PFSK-1 (cell line): ENCODE results near the gene RAD23B.

Experiments
- FOXP2 ChIP-seq: optimal IDR thresholded peaks from 2 replicates; pipeline ENCODE3; 2011; ENCODE audit warnings: borderline replicate concordance, control low read depth, inconsistent platforms; ENCODE audit not compliant: insufficient read depth; ENCODE audit errors: extremely low read length, extremely low read depth
- POLR2AphosphoS5 ChIP-seq: IDR thresholded peaks from 2 replicates; pipeline ENCODE4 v1.6.1; 2012; ENCODE audit warnings: low read depth, mild to moderate bottlenecking, control low read depth, low read length, moderate library complexity
- SIN3A ChIP-seq: IDR thresholded peaks from 2 replicates; pipeline ENCODE4 v1.6.1; 2012; ENCODE audit warnings: mild to moderate bottlenecking, low read length, moderate library complexity, borderline replicate concordance; ENCODE audit not compliant: insufficient read depth
- TAF1 ChIP-seq: IDR thresholded peaks from 2 replicates; pipeline ENCODE4 v1.6.1; 2012; ENCODE audit warnings: low read length, control low read depth, borderline replicate concordance; ENCODE audit not compliant: insufficient read depth
- TF ChIP-seq, protein P1 (sequence below), 2 experiments: IDR thresholded peaks; 2 replicates each; pipeline versions ENCODE4 v1.6.1 to v1.8.0; 2011 to 2012; ENCODE audit warnings: low read depth in 2 of 2, low read length in 2 of 2, control low read depth in 1 of 2, inconsistent platforms in 1 of 2, mild to moderate bottlenecking in 1 of 2, moderate library complexity in 1 of 2; ENCODE audit not compliant: insufficient read depth in 1 of 2

Gene RAD23B

DNA sequence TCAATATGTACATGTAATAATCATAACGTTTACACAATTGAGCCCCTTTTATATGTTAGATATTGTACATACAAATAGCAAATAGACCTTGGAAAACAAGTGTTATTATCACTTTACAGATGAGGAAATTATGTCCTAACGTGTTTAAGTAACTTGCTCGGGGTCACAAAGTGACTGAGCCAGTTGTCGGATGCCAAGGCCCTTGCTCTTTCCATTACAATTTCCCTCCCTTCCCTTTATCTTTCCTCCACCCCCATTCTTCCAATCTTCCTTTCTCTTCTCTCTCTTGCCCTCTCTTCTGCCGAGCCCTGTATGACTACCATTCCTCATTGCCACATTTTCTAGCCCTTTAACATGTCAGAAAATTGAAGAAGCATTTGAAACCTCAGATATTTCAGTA lies 34.4 kb upstream of the RAD23B start:
- no peak for TF ChIP-seq SIN3A
- TF ChIP-seq TAF1 = no peak
- TF ChIP-seq, protein P1, sequence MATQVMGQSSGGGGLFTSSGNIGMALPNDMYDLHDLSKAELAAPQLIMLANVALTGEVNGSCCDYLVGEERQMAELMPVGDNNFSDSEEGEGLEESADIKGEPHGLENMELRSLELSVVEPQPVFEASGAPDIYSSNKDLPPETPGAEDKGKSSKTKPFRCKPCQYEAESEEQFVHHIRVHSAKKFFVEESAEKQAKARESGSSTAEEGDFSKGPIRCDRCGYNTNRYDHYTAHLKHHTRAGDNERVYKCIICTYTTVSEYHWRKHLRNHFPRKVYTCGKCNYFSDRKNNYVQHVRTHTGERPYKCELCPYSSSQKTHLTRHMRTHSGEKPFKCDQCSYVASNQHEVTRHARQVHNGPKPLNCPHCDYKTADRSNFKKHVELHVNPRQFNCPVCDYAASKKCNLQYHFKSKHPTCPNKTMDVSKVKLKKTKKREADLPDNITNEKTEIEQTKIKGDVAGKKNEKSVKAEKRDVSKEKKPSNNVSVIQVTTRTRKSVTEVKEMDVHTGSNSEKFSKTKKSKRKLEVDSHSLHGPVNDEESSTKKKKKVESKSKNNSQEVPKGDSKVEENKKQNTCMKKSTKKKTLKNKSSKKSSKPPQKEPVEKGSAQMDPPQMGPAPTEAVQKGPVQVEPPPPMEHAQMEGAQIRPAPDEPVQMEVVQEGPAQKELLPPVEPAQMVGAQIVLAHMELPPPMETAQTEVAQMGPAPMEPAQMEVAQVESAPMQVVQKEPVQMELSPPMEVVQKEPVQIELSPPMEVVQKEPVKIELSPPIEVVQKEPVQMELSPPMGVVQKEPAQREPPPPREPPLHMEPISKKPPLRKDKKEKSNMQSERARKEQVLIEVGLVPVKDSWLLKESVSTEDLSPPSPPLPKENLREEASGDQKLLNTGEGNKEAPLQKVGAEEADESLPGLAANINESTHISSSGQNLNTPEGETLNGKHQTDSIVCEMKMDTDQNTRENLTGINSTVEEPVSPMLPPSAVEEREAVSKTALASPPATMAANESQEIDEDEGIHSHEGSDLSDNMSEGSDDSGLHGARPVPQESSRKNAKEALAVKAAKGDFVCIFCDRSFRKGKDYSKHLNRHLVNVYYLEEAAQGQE (IDR thresholded peaks at IDR 0.05; ENCODE audit: insufficient read depth in 1 of 2, low read depth in 2 of 2, low read length in 2 of 2) = no peak
- TF ChIP-seq POLR2AphosphoS5 = no peak
- TF ChIP-seq FOXP2 = no peak

DNA sequence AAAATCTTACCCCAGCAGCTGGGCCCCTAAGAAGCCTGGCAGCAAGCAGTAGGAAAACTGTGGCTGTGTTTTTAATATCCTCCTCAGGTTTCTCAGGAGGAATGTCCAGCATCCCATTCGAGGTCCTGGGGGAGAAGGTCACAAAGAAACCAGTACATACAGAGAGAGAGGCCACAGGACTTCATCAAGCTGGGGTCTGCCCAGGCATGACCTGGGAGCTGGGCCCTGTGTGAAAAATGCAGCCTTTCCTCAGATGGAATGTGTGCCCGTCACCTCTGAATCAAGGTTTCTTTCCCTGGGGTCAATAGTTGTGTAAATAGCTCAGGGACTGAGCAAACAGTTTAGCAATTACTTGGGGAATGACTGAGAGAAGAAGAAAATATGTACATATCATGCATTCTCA lies 33.9 kb upstream of the RAD23B start:
- no peak for TF ChIP-seq TAF1
- TF ChIP-seq SIN3A = no peak
- TF ChIP-seq POLR2AphosphoS5 = no peak
- TF ChIP-seq, protein P1 (IDR thresholded peaks at IDR 0.05; ENCODE audit: insufficient read depth in 1 of 2, low read depth in 2 of 2, low read length in 2 of 2) = no peak
- no peak for TF ChIP-seq FOXP2

DNA sequence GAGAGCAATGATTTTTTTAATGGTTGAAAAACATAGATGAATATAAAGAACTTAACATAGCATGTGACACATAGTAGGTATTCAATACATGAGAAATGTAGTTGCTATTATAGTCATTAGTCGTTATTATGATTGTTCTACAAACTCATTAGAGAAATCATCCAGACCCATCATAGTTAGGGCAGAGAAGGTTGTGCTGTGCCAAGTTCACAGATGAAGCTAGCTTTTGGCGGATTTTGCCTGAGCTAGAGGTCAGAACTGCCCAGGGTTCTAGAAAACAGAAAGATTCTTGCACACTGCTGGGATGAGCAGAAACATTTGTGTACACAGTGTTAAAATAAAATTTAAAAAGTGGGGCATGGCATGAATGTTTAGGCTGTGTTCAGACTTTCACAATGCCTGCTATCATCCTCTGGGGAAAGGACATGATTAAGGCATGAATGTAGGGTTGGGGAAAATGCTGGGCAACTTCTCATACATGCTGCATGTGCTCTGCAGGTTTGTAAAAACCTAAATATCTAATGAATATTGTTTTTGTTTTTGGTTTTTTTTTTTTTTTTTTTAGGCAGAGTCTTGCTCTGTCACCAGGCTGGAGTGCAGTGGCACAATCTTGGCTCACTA lies 33.3 kb upstream of the RAD23B start:
- no peak for TF ChIP-seq POLR2AphosphoS5
- TF ChIP-seq TAF1 = no peak
- no peak for TF ChIP-seq FOXP2
- no peak for TF ChIP-seq SIN3A
- TF ChIP-seq, protein P1 (IDR thresholded peaks at IDR 0.05; ENCODE audit: insufficient read depth in 1 of 2, low read depth in 2 of 2, low read length in 2 of 2) = no peak

DNA sequence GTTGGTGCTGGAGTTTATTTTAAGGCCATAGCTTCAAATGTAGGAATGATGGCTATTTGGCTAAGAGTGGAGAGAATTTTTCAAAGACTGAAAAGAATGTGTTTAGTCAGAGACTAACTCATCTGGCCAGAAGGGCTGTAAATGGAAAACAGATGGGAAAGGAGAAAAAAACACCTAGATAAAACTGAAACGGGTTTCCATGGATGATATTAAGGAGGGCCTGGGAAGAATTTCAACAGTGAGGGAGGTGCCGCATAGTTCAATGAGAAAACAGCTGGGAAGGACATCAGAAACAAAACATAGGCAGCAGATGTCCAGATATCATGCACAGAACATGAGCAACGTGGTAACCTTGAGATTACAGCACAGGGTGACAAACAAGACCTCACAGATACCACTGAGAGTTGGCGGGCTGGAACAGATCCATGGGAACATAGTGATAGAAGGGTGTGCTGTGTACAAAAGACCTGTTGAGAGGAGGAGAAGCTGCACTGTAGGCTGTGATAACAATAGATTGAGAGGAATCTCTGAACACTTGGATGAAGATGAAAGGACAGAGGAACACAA lies 31.2 kb upstream of the RAD23B start:
- TF ChIP-seq, protein P1 (IDR thresholded peaks at IDR 0.05; ENCODE audit: insufficient read depth in 1 of 2, low read depth in 2 of 2, low read length in 2 of 2) = no peak
- no peak for TF ChIP-seq TAF1

DNA sequence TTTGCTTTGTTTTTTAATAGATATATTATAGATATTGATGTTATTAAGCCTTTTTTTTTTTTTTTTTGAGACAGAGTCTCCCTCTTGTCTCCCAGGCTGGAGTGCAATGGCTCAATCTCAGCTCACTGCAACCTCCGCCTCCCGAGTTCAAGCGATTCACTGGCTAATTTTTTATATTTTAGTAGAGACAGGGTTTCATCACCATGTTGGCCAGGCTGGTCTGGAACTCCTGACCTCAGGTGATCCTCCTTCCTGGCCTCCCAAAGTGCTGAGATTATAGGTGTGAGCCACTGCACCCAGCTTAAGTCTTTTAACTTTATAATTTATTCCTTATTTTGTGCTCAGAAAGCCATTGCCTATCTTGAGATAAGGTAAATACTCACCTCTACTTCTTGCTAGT lies 24.2 kb upstream of the RAD23B start:
- TF ChIP-seq, protein P1 (IDR thresholded peaks at IDR 0.05; ENCODE audit: insufficient read depth in 1 of 2, low read depth in 2 of 2, low read length in 2 of 2) = no peak
- TF ChIP-seq POLR2AphosphoS5 = no peak
- no peak for TF ChIP-seq TAF1
- TF ChIP-seq SIN3A = no peak
- no peak for TF ChIP-seq FOXP2
